Keratinocyte (primary cell): ENCODE data around the gene FGFR3.
A peak's percentile ranks its signal among the peaks of the same experiment; 100 is the strongest.

Source experiments
- CTCF ChIP-seq, 3 experiments: IDR thresholded peaks in 1 of 3; conservative IDR thresholded peaks in 1 of 3; optimal IDR thresholded peaks in 1 of 3; 2 replicates in 2 of 3; 3 replicates in 1 of 3; pipeline versions ENCODE3 to v1.5.1; 2011; ENCODE audit warnings: low read length in 3 of 3, mild to moderate bottlenecking in 3 of 3, moderate library complexity in 2 of 3, control low read depth in 1 of 3, inconsistent platforms in 1 of 3; ENCODE audit not compliant: insufficient read depth in 2 of 3; ENCODE audit errors: extremely low read depth in 1 of 3
- EZH2 ChIP-seq: IDR thresholded peaks from one replicate; pipeline ENCODE4 v1.6.1; 2012; ENCODE audit warnings: inconsistent platforms, mild to moderate bottlenecking, low read length, moderate library complexity

DNA sequence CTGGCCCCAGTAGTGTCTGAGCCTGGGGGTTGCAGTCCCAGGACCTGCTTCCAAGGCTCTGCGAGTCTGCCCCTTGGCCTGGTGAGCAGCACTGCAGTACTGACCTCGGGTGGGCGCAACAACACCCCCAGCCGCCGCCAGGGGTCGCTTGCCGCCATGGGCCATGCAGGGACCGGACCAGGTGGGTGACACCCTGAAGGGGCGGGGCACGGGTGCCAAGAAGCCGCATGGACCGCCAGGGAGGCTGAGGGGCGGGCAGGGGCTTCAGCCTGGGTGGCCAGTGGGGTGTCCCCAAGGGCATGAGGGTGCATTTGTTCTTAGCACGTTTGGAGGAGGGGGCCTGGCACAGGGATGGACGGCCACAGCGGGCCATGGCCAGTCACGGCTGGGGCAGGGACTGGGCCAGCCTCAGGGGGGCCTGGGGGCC lies 46.8 kb upstream of the FGFR3 start:
- TF ChIP-seq EZH2 (no peak), CTCF (optimal IDR thresholded peaks at IDR 0.05 in 1 of 3, IDR thresholded peaks at IDR 0.05 in 1 of 3, conservative IDR thresholded peaks at IDR 0.05 in 1 of 3; ENCODE audit: extremely low read depth in 1 of 3, insufficient read depth in 2 of 3, low read length in 3 of 3) (peak in 2 of 3 experiments; percentile 60 to 81)
